Caco-2 (cell line): Measurements from ENCODE around the gene TP53RK. TPM values are rescaled to one million over a fixed set of nuclear protein-coding genes. Genes with fewer than 3 reads are reported as not detected.

Source experiments
- BruUV-seq: library from RNA; stranded (reverse); fragments of 400-500 nt; replicated peaks from 2 replicates; lab custom pipeline; 2021; lab: Mats Ljungman, UMichigan
- CTCF ChIA-PET: fragments of 300-600 bp; sonication (Branson Sonifier 250); formaldehyde crosslinking; loops from one replicate; lab custom pipeline; 2022; ENCODE audit warnings: antibody characterized with exemption; lab: Charles Lee
- POLR2A ChIA-PET: fragments of 300-600 bp; sonication (Branson Sonifier 250); formaldehyde crosslinking; loops from one replicate; lab custom pipeline; 2022; ENCODE audit warnings: antibody characterized with exemption; lab: Charles Lee
- DNase-seq, 2 experiments: peaks; one replicate each; pipeline versions ENCODE4 v3.0.0 to v3.0.0-alpha.2; 2020 to 2022
- H3K27me3 ChIP-seq: replicated peaks from 2 replicates; pipeline ENCODE4 v1.6.0; 2011; ENCODE audit warnings: low read length; ENCODE audit not compliant: control insufficient read depth, insufficient read depth
- H3K36me3 ChIP-seq: 2 replicates; pipeline ENCODE4 v1.5.1; 2011; ENCODE audit warnings: low read length; ENCODE audit not compliant: control insufficient read depth, insufficient read depth
- H3K4me1 ChIP-seq: fragments of 250-450 bp; sonication (Bioruptor Pico); 2 replicates; pipeline ENCODE4 v1.5.1; 2020; ENCODE audit warnings: mild to moderate bottlenecking
- H3K4me3 ChIP-seq: 2 replicates; pipeline ENCODE4 v1.5.1; 2011; ENCODE audit warnings: low read depth, mild to moderate bottlenecking, control low read depth, low read length
- H3K9me3 ChIP-seq: fragments of 250-450 bp; sonication (Bioruptor Pico); 2 replicates; pipeline ENCODE4 v1.5.1; 2020; ENCODE audit warnings: mild to moderate bottlenecking, moderate library complexity
- H3K27ac Mint-ChIP-seq: one replicate; pipeline ENCODE4 v1.8.0; 2022; ENCODE audit warnings: mixed read lengths; ENCODE audit not compliant: unreplicated experiment
- H3K27me3 Mint-ChIP-seq: one replicate; pipeline ENCODE4 v1.8.0; 2022; ENCODE audit warnings: mixed read lengths; ENCODE audit not compliant: insufficient read depth, unreplicated experiment
- H3K36me3 Mint-ChIP-seq: one replicate; pipeline ENCODE4 v1.8.0; 2022; ENCODE audit warnings: mild to moderate bottlenecking, mixed read lengths; ENCODE audit not compliant: insufficient read depth, unreplicated experiment
- H3K4me1 Mint-ChIP-seq: one replicate; pipeline ENCODE4 v1.8.0; 2022; ENCODE audit warnings: low read depth, mixed read lengths; ENCODE audit not compliant: unreplicated experiment
- H3K4me3 Mint-ChIP-seq: one replicate; pipeline ENCODE4 v1.8.0; 2022; ENCODE audit warnings: mild to moderate bottlenecking, moderate library complexity, mixed read lengths; ENCODE audit not compliant: unreplicated experiment
- H3K9me3 Mint-ChIP-seq: one replicate; pipeline ENCODE4 v1.8.0; 2022; ENCODE audit warnings: mixed read lengths; ENCODE audit not compliant: unreplicated experiment
- CTCF ChIP-seq, 2 experiments: fragments of 200-600 bp in 1 of 2; IDR thresholded peaks; 1 replicate in 1 of 2; 2 replicates in 1 of 2; pipeline versions ENCODE4 v1.5.1 to v1.8.0; 2011 to 2022; ENCODE audit warnings: antibody characterized with exemption in 1 of 2, control low read depth in 1 of 2, inconsistent platforms in 1 of 2, low read depth in 1 of 2, low read length in 1 of 2, mild to moderate bottlenecking in 1 of 2, moderate library complexity in 1 of 2; ENCODE audit not compliant: insufficient read depth in 1 of 2, severe bottlenecking in 1 of 2, unreplicated experiment in 1 of 2
- intact Hi-C: fragments of 100-400 bp; cut with micrococcal nuclease; formaldehyde crosslinking; loops from one replicate; pipeline ENCODE4 v1.10.0; 2022; ENCODE audit not compliant: unreplicated experiment
- total RNA-seq: library from RNA; stranded (reverse); gene quantifications from 2 replicates; pipeline ENCODE4 v1.2.3, GENCODE V29; 2022

TP53RK gene
- total RNA-seq, 1 experiment from 2014 or later: 22.7 TPM

- Histone ChIP-seq H3K4me1 (peaks cover 17% of the 10 kb centered on the region), H3K27me3 (no peaks in the 10 kb centered on the region), H3K36me3 (no peaks in the 10 kb centered on the region), H3K9me3 (peaks cover 12% of the 10 kb centered on the region; the same call in 1 of the 2 replicates), H3K4me3 (no peak overlapping the region)
- no peaks in the 10 kb centered on the region for H3K27me3 Mint-ChIP-seq
- H3K4me3 Mint-ChIP-seq: no peak overlapping the region
- ChIA-PET CTCF (interaction anchor here (0.8 to 1.1 kb wide), 2 partner anchors 19 to 44 kb away, joined by 4 read pairs; partner anchors contain the start of gene TP53RK), POLR2A (interaction anchor here (0.6 kb wide), 1 partner anchor 19 kb away, joined by 4 read pairs; the partner anchor contains the start of gene TP53RK)
- peak in 1 of 2 experiments; percentile 37 for DNase-seq
- H3K27ac Mint-ChIP-seq: peak overlapping the region; percentile 72
- H3K4me1 Mint-ChIP-seq: peaks cover 21% of the 10 kb centered on the region
- TF ChIP-seq CTCF (IDR thresholded peaks at IDR 0.05; ENCODE audit: insufficient read depth in 1 of 2, low read depth in 1 of 2, low read length in 1 of 2, severe bottlenecking in 1 of 2, unreplicated experiment in 1 of 2): peak in 1 of 2 experiments; percentile 17
- H3K36me3 Mint-ChIP-seq: peaks cover 6% of the 10 kb centered on the region
- peaks cover 22% of the 10 kb centered on the region for H3K9me3 Mint-ChIP-seq
- intact Hi-C loops: loop anchor here (2.0 kb wide), 1 partner anchor 20 kb away; the partner anchor contains the start of gene TP53RK
- no TSS peak for BruUV-seq
Measured at GRCh38 chr20:46708172-46708860, 19.1 kb upstream of the TP53RK start.

- H3K4me1 ChIP-seq: peaks cover 17% of the 10 kb centered on the region
- CTCF ChIA-PET: no interaction called here
- Mint-ChIP-seq H3K27me3 (no peaks in the 10 kb centered on the region), H3K4me3 (no peak overlapping the region), H3K4me1 (peaks cover 21% of the 10 kb centered on the region), H3K9me3 (peaks cover 22% of the 10 kb centered on the region), H3K27ac (no peak overlapping the region), H3K36me3 (peaks cover 6% of the 10 kb centered on the region)
- POLR2A ChIA-PET: no interaction called here
- H3K4me3 ChIP-seq: no peak overlapping the region
- DNase-seq: no peak
- peaks cover 12% of the 10 kb centered on the region; the same call in 1 of the 2 replicates for H3K9me3 ChIP-seq
- no peak for TF ChIP-seq CTCF (IDR thresholded peaks at IDR 0.05; ENCODE audit: insufficient read depth in 1 of 2, low read depth in 1 of 2, low read length in 1 of 2, severe bottlenecking in 1 of 2, unreplicated experiment in 1 of 2)
- intact Hi-C loops: no loop called here
- BruUV-seq: no TSS peak
- no peaks in the 10 kb centered on the region for H3K27me3 ChIP-seq
- no peaks in the 10 kb centered on the region for H3K36me3 ChIP-seq
Measured at GRCh38 chr20:46706242-46706641, 17.0 kb upstream of the TP53RK start.

GRCh38 chr20:46705378-46705729 is 16.1 kb upstream of the TP53RK start:
- Histone ChIP-seq H3K4me1 (peaks cover 15% of the 10 kb centered on the region), H3K4me3 (no peak overlapping the region), H3K36me3 (no peaks in the 10 kb centered on the region), H3K9me3 (peaks cover 12% of the 10 kb centered on the region; the same call in 1 of the 2 replicates), H3K27me3 (no peaks in the 10 kb centered on the region)
- H3K9me3 Mint-ChIP-seq: peaks cover 22% of the 10 kb centered on the region
- intact Hi-C loops: no loop called here
- ChIA-PET POLR2A (no interaction called here), CTCF (no interaction called here)
- no peak overlapping the region for H3K4me3 Mint-ChIP-seq
- H3K4me1 Mint-ChIP-seq: peaks cover 17% of the 10 kb centered on the region
- no peak for DNase-seq
- H3K27me3 Mint-ChIP-seq: no peaks in the 10 kb centered on the region
- peaks cover 6% of the 10 kb centered on the region for H3K36me3 Mint-ChIP-seq
- no peak for TF ChIP-seq CTCF (IDR thresholded peaks at IDR 0.05; ENCODE audit: insufficient read depth in 1 of 2, low read depth in 1 of 2, low read length in 1 of 2, severe bottlenecking in 1 of 2, unreplicated experiment in 1 of 2)
- no TSS peak for BruUV-seq
- H3K27ac Mint-ChIP-seq: no peak overlapping the region
